ENCODE measurements around the gene DENND2C.
A peak's percentile ranks its signal among the peaks of the same experiment; 100 is the strongest.

The DENND2C gene

GRCh38 chr1:114676115-114676514 is 6.3 kb upstream of the DENND2C start:
- DNase-seq (ENCODE audit: low read depth) = no peak

- no peak for DNase-seq (ENCODE audit: low read depth)
Measured at GRCh38 chr1:114671939-114672275, 2.1 kb upstream of the DENND2C start.

GRCh38 chr1:114671011-114671938 is 1.4 kb upstream of the DENND2C start:
- DNase-seq (ENCODE audit: low read depth) = no peak

GRCh38 chr1:114670083-114671010 is 498 bp upstream of the DENND2C start:
- peak; percentile 71 for DNase-seq (ENCODE audit: low read depth)

- DNase-seq (ENCODE audit: low read depth) = no peak
Measured at GRCh38 chr1:114668784-114669561, 876 bp downstream of the DENND2C start.

- DNase-seq (ENCODE audit: low read depth) = no peak
Measured at GRCh38 chr1:114668373-114668772, 1.5 kb downstream of the DENND2C start.

GRCh38 chr1:114666954-114667353 is 2.9 kb downstream of the DENND2C start:
- DNase-seq (ENCODE audit: low read depth) = no peak

- no peak for DNase-seq (ENCODE audit: low read depth)
Measured at GRCh38 chr1:114660238-114660637, 9.6 kb downstream of the DENND2C start.

GRCh38 chr1:114651893-114652292 is 18.0 kb downstream of the DENND2C start:
- DNase-seq (ENCODE audit: low read depth) = no peak

- DNase-seq (ENCODE audit: low read depth) = no peak
Measured at GRCh38 chr1:114648503-114648902, 21.3 kb downstream of the DENND2C start.

GRCh38 chr1:114641377-114641776 is 28.5 kb downstream of the DENND2C start:
- no peak for DNase-seq (ENCODE audit: low read depth)

GRCh38 chr1:114638910-114639309 is 30.9 kb downstream of the DENND2C start:
- no peak for DNase-seq (ENCODE audit: low read depth)

GRCh38 chr1:114632427-114632826 is 37.4 kb downstream of the DENND2C start:
- no peak for DNase-seq (ENCODE audit: low read depth)

GRCh38 chr1:114627107-114627506 is 42.7 kb downstream of the DENND2C start:
- DNase-seq (ENCODE audit: low read depth) = no peak

GRCh38 chr1:114623364-114623763 is 46.5 kb downstream of the DENND2C start:
- DNase-seq (ENCODE audit: low read depth) = no peak

GRCh38 chr1:114620419-114620818 is 49.4 kb downstream of the DENND2C start:
- no peak for DNase-seq (ENCODE audit: low read depth)

- no peak for DNase-seq (ENCODE audit: low read depth)
Measured at GRCh38 chr1:114618606-114619005, 51.2 kb downstream of the DENND2C start.

GRCh38 chr1:114610546-114611245 is 59.2 kb downstream of the DENND2C start:
- DNase-seq (ENCODE audit: low read depth) = no peak

- DNase-seq (ENCODE audit: low read depth) = no peak
Measured at GRCh38 chr1:114609826-114610225, 60.0 kb downstream of the DENND2C start.

GRCh38 chr1:114609026-114609425 is 60.8 kb downstream of the DENND2C start:
- no peak for DNase-seq (ENCODE audit: low read depth)

- no peak for DNase-seq (ENCODE audit: low read depth)
Measured at GRCh38 chr1:114607223-114607622, 62.6 kb downstream of the DENND2C start.
